Erythroblast (primary cell): Measurements from ENCODE around the gene SLC35F1.

Experiments
- GATA1 ChIP-seq: IDR thresholded peaks from 2 replicates; pipeline ENCODE4 v1.6.1; 2011; ENCODE audit warnings: low read depth, mild to moderate bottlenecking, control low read depth, low read length, moderate library complexity
- POLR2A ChIP-seq: IDR thresholded peaks from 2 replicates; pipeline ENCODE4 v1.6.1; 2011; ENCODE audit warnings: mild to moderate bottlenecking, low read length

DNA sequence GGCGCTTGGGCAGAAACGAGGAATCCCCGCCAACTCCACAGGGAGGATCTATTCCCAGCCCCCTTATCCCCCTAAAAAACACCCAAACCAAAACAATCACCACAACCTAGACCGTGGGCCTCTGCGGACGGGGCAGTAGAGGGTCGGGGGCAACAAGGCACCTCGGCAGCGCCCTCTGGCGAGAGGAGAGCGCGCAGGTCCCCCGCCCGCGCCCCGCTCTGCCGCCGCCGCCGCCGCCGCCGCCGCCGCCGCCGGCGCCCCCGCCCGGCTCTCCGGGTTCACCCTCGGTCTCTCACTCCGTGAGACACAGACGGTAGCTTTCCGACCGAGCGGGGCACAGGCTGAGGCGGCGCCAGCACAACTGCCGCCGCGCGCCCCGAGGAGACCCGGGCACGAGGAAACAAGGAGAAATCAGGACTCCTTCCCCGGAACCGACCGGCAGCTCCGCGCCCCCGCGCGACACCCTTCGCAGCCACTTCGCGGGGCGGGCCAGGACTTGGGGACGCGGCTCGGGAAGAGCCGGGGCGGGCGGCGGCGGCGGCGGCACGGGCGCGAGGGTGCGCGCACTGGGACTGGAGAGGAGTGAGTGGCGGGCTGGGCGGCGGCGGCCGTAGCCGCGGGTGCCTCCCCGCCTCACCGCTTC lies at the start of gene SLC35F1:
- TF ChIP-seq POLR2A: no peak
- TF ChIP-seq GATA1: no peak
